HL-60/S4 treated with phorbol 12-myristate 13-acetate at 8.2 ng/mL for 4 days and 3 days (cell line): ENCODE measurements around the gene ANXA9.

ENCODE experiments used
- in situ Hi-C: fragments of 300-500 bp; cut with MboI; formaldehyde crosslinking; loops from 2 replicates; pipeline ENCODE4 v1.15.0; 2022; ENCODE audit warnings: low sequenced_read_pairs

ANXA9 gene, protein sequence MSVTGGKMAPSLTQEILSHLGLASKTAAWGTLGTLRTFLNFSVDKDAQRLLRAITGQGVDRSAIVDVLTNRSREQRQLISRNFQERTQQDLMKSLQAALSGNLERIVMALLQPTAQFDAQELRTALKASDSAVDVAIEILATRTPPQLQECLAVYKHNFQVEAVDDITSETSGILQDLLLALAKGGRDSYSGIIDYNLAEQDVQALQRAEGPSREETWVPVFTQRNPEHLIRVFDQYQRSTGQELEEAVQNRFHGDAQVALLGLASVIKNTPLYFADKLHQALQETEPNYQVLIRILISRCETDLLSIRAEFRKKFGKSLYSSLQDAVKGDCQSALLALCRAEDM

DNA sequence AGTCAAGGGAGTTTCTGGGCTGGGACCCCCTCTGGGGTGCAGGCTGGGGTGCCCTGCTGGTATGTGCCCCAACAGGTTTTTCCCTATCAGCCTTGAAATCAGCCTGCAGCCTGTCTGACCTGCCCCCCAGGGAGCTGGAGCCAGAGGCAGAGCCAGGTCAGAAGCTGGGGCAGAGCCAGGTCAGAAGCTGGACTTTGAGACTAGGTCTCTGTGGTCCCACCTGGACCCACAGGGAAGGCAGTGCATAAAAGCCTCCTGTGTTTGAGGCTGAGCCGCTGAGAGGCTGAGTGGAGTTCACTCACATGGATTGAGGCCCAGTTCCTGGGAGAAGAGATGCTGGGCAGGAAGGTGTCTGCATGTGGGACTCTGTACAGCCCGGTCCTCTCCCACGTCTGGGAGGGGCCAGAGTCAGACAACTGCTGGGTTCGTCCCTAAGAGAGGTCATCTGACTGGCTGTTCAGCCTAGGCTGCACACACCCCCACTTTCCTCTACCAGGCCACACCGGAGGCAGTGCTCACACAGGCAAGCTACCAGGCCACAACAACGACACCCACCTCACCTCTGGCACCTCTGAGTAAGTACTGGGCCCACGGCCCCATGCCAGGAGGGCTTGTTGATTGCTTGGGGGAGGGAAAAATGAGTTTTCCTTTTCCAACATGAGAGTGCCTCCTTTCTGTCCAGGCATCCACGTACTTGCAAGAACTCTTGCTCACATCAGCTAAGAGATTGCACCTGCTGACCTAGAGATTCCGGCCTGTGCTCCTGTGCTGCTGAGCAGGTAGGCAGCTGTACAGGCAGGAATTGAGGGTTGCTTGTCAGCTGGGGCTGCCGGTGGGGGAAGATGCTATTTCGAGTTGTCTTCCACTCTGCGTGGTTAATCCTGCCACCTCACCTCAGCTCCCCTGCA is at the start of gene ANXA9:
Gene ANXA9, plus strand, starts transcription at position 488 of the 908 bp plus-strand sequence. CDS start 814 bp downstream, outside the sequence.
- in situ Hi-C loops, result no loop called here

DNA sequence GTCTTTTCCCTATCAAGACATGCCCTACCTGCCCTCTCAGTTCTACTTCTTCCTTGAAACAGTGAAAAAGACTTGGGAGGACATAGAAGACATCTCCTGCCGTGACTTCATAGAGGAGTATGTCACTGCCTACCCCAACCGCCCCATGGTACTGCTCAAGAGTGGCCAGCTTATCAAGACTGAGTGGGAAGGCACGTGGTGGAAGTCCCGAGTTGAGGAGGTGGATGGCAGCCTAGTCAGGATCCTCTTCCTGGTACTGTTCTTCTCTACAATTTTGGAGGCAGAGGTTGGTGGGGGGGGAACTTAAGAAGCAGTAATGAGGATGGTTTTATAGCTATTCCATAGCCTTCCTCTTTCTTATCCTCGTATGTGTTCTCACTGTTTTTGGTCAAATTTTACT is 37.2 kb upstream of the ANXA9 start:
- in situ Hi-C loops, result no loop called here

DNA sequence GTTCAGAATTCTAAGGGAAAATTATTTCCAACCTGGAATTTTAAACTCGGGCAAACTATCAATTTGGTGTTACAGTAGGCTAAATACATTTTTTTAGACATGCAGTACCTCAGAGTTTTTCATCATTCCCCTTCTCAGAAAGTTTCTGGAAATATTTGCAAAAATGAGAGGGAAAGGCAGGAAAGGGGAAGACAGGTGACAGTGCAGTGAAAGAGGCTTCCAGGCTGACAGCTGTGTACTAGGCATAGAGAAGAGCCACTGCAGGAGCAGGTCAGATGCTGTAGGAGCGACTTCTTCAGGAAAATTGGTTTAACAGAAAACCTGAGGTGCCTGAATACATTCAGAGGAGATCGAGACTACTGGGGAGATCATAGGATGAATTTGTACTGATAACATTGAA is 27.4 kb upstream of the ANXA9 start:
- in situ Hi-C loops, result no loop called here

DNA sequence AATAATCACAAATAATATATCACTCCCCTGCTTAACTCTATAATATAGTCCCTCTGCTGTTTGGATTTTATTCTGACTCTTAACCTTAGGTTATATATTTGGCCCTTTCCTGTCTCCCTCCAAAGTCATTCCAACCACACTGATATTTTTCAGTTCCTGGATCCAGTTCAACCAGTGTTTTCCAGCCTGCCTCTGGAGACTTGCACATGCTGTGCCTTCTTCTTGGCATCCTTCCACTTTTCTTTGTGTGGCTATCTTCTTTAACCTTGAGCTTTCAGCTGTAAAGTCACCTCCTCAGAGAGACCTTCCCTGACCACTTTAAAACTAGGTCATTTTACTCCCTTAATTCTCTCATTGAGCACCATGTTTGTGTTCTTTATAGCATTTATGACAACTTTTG is 26.8 kb upstream of the ANXA9 start:
- in situ Hi-C loops, result no loop called here

DNA sequence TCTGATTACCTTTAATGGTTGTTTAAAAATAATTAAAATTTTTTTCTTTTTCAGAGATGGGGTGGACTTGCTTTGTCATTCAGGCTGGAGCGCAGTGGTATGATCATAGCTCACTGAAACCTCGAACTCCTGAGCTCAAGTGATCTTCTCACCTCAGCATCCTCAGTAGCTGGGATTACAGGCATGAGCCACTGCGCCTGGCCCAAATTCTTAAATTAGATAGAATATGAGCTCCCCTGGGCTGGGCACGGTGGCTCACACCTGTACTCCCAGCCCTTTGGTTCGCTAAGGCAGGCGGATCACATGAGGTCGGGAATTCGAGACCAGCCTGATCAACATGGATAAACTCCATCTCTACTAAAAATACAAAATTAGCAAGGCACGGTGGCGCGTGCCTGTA is 24.4 kb upstream of the ANXA9 start:
- in situ Hi-C loops, result no loop called here

DNA sequence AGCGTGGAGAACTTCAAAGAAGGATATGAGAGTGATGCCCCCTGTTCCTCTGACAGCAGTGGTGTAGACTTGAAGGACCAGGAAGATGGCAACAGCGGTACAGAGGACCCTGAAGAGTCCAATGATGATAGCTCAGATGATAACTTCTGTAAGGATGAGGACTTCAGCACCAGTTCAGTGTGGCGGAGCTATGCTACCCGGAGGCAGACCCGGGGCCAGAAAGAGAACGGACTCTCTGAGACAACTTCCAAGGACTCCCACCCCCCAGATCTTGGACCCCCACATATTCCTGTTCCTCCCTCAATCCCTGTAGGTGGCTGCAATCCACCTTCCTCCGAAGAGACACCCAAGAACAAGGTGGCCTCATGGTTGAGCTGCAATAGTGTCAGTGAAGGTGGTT is 21.4 kb upstream of the ANXA9 start:
- in situ Hi-C loops, result no loop called here

DNA sequence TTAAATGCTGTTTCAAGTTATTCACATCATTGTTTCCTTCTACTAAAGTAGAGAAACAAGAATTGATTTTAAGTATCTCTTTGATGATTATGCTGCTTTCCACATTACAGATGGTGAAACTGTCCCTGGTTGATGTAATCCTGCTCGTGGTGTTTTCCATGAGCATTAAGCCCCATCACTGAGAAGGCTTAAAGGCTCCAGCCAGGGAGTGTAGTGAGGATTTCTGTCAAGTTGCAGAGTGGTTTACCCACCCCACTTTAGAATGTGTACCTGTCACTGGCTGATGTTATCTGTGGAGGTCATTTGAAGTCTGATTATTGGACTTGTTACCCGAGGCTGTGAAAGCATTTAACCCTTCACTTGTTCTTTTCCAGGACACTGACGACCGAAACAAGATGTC is 20.3 kb upstream of the ANXA9 start:
- in situ Hi-C loops, result no loop called here

DNA sequence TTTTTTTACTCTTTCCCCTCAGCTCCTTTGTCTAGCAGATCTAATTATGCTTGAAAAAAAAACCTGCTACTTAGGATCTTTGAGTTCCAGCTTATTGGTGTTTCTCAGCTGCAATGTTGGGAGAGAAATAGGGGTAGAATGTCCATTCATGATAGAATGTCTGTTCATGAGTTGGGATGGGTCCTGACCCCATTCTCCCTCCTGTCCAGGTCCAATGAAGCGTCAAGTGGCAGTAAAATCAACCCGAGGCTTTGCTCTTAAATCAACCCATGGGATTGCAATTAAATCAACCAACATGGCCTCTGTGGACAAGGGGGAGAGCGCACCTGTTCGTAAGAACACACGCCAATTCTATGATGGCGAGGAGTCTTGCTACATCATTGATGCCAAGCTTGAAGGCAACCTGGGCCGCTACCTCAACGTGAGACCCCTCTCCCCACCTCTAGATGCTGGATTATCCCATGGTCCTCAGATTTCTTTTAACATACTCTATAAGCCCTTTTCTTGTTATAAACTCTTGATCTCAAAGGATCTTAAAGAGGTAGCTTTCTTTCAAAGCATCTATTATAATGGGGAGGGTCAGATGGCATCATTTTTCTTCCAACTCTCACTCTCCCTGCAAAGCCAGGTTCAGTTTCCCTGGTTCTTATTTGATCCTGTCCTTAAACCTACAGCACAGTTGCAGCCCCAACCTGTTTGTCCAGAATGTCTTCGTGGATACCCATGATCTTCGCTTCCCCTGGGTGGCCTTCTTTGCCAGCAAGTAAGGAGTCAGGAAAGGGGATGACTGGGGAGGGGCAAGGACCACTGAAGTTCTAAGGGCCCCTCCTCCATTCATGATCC is 18.6 kb upstream of the ANXA9 start:
- in situ Hi-C loops, result no loop called here

DNA sequence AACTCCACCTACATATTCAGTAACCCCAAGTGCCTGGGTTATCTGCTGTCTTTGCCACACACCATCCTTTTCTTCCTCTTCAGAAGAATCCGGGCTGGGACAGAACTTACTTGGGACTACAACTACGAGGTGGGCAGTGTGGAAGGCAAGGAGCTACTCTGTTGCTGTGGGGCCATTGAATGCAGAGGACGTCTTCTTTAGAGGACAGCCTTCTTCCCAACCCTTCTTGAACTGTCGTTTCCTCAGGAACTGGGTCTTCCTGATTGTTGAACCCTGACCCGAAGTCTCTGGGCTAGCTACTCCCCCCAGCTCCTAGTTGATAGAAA is 18.0 kb upstream of the ANXA9 start:
- in situ Hi-C loops, result no loop called here

DNA sequence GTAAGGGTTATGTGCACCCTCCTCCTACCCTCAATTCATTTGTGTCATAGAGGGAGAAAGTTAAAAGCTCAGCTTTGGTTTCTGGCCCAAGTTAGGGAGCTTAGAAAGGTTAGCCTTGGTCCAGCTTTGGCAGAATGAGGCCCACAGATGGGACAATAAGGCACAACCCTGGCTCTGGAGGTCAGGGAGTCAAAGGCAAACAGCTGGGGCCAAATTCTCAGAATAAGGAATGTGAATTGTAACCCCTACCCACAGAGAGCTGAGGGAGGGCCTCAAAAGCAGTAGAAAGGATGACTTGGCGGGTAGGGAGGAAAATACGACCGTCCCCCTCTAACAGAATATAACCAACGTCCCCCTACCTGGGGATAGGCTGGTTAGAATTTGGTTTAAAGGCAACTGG is 16.5 kb upstream of the ANXA9 start:
- in situ Hi-C loops, result no loop called here

DNA sequence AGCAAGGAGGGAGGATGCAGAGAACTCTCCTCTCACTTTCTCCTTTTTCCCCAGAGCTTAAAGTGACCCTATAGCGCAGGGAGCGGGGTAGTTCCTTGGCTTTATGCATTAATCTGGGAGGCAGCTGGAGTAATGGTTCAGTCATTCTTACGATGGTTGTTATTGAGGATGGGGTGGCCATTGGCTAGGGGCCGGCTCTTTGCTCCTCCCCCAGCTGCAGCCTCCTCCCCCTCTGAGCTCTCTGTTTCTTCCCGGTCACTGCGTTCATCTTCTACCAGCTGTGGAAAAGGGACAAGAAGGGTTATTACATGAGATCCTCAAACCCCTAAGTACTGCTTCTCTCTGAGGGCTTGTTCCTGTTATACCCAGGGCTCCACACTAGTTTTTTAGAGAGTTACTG is 16.1 kb upstream of the ANXA9 start:
- in situ Hi-C loops, result no loop called here

DNA sequence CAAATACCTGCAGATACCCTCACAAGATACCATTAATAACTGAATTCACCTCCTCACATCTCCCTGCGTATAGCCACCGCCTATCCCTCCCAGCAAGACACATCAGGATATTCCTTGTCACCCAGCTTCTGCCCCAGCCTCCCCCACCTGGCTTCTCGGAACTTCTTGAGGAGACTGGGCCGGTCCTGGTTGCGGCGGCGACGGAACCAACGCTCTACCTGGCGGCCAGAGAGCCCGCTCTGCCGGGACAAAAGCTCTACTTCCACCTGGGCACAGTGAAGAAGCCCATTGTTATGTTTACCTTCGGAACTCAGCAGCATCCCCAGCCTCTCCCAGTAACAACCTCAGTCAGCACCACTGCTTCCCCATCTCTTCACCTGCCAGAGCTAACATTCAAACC is 14.2 kb upstream of the ANXA9 start:
- in situ Hi-C loops, result no loop called here

DNA sequence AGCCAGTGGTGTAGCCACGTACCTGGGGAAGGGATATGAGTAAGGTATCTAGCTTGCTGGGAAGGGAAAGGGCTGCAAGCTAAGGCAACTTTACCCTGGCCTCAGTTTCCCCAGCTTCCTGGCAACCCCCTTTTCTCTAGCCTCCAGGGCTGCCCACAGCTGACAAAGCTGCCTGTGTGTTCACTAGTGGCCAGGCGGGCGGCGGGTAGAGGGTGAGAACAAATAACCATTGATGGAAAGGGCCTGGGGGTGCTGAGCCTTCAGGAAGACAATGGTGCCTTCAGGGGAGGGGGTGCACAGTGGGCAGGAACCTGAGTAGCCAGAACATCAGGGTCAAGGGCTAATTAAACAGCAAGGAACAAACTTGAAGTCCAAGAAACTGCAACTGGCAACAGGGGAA is 13.6 kb upstream of the ANXA9 start:
- in situ Hi-C loops, result no loop called here

DNA sequence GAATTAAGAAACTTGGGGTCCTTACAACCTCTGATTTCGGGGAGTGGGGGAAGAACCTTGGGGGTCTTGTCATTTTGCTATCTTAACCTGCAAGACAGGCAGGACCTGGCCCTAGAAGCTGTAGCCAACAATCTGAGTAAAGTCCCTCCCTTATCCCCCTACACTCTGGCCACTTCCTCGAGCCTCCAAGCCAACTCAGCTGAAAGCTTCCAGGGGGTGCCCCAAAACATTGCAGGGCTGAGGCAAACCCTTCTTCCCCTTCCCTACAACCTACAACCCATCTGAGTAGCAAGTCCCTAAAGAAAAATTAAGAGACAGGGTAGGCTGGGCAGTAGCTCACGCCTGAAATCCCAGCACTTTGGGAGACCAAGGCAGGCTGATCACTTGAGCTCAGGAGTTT is 12.5 kb upstream of the ANXA9 start:
- in situ Hi-C loops, result no loop called here

DNA sequence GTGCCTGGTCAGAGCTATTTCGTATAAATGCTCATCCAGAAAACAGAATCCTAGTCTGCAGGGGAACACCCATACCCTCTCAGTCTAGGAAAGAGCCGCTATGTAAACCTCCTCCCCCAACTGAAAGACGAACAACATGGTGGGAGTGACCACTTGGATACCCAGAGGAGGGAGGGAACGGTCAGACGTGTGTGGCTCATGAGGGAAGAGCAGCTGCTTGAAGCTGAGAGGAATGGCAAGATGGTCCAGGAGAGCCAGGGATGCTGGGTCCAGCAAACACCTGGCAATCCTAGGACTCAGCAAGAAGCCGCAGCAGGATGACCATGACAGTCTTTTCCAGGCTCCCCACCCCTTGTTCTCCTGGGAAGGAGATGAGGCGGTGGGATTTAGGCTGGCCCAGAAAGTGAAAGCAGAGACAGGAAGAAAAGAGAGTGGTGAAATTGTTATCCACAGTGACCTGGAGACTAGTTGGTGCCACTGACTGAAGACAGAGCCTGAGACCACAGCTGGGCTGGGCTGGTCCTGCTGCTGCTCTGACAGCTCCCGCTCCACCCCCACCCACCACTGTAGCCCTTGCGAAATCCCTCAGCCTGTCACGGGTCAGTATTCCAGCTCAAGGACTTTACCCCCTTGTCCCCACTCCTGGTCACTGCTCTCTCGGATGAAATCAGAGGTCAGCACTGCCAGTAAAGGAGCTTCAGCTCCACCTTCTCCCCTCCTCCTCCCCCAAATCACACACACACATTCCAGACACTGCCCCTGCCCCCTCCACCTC is 11.1 kb upstream of the ANXA9 start:
- in situ Hi-C loops, result no loop called here

DNA sequence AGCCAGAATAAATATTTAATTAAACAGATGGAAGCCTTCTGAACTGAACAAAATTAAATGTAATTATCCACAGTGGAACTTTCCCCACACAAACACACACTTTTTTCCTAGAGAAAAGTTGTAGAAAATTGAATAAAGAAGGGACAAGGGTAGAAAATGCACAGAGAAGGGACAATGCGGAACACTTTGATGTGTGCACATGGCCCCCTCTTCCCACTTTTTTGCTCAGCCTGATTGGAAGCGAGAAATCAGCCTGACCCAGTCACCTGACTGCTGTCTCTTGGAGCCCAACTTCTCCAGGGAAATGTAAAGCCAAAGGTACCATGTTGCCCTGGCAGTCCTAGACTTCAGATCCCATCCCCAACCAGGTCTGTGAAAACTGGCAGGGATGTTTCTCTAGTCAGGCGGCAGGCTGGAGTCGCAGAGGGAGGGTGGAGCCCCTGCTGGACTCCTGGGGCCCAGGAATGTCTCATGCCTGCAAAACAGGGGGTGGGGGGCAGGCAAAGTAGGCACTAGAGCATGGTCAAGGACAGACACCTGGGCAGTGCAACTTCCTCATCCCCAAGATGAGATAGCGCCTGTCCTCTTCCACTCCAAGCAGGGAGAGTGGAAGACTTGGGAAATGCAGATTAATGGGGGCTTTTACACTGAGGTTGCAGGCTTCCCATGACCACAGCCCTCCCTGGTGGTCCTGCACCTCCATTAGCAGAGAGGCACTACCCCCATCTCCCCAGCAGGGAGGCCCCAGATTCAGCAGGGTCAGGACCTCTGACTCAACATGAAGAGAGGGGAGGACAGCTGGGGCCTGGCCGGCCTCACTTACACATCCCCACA is 10.3 kb upstream of the ANXA9 start:
- in situ Hi-C loops, result no loop called here

DNA sequence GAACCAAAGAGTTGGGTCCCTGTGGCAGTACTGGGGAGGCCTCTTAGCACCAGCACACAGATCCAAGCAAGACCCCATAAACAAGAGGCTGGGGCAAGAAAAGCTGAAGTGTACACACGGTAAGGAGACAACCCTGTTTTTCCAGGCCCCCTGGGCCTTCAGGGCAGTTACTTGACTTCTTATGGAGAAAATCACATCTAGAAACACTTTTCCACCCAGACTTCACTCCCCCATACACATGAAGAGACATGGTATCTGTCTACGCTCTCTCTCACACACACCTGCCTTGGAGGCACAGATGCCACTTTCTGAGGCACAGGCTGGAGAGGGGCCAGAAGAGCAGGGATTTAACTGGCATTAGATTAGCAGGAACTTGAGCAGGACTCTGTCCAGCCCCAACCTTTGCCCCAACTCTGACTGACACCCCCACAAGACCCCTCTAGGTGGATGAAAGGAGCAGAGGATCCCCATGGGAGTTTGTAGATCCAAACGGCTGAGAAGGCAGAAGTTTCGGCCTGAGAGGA is 9.6 kb upstream of the ANXA9 start:
- in situ Hi-C loops, result no loop called here

DNA sequence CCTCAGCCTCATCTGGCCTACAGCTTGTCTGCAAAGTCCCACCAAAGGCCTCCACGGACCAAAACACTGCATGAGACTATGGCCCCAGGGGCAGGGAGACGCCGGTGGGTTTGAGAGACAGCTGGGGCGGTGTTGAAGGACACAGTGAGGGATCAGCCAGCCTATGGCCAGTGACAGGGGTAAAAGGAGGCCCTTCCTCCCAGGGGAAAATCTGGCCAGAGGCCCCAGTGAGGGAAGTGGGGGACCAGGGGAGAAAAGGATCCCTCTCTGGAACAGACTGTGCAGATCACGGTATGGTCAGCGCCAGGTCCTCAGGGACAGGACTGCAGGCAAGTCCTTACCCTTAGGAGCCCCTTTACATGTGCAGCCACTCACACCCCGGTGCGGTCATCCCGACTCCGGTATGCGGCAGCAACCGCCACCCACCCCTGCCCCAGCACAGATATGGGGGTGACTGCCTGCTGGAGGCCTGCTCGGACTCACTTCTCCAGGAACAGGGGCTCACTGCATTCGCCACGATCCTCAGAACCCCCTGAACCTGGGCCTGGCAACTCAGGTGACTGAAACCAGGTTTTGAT is 8.7 kb upstream of the ANXA9 start:
- in situ Hi-C loops, result no loop called here
